BJ (cell line): ENCODE measurements around the gene ANXA11. TPM values are rescaled to one million over a fixed set of nuclear protein-coding genes. Genes with fewer than 3 reads are reported as not detected.
"Not testable (repeated sequence)": the region's sequence is repeated elsewhere in the genome, so short reads cannot be mapped to it uniquely, and the experiment has no call there.

Experiments used
- CTCF ChIA-PET: fragments of 350-600 bp; formaldehyde crosslinking; extraction: SDS; loops from one replicate; lab custom pipeline; 2021; ENCODE audit warnings: antibody characterized with exemption, inconsistent platforms; lab: Yijun Ruan, JAX
- POLR2A ChIA-PET: fragments of 300-600 bp; sonication (Branson Sonifier 250); formaldehyde crosslinking; extraction: SDS; loops from one replicate; lab custom pipeline; 2021; ENCODE audit warnings: antibody characterized with exemption; lab: Charles Lee
- DNase-seq: peaks from one replicate; pipeline ENCODE4 v3.0.0-alpha.2; 2011; ENCODE audit warnings: low read depth
- H3K27me3 ChIP-seq: 2 replicates; pipeline ENCODE4 v1.6.0; 2011; ENCODE audit warnings: low read length; ENCODE audit not compliant: control insufficient read depth, insufficient read depth
- H3K36me3 ChIP-seq: 2 replicates; pipeline ENCODE4 v1.5.1; 2011; ENCODE audit warnings: low read length; ENCODE audit not compliant: control insufficient read depth, insufficient read depth
- H3K4me3 ChIP-seq: 2 replicates; pipeline ENCODE4 v1.5.1; 2011; ENCODE audit warnings: low read depth, mild to moderate bottlenecking, control low read depth, low read length
- polyA minus RNA-seq: library from RNA; depleted of rRNA, polyadenylated mRNA; stranded (reverse); fragments of >200 nt; gene quantifications from 2 replicates; pipeline ENCODE4 v1.2.3, GENCODE V29; 2011; rRNA and poly(A)+ RNA removed
- polyA plus RNA-seq: library from polyadenylated mRNA; depleted of rRNA; stranded (reverse); fragments of >200 nt; gene quantifications from 2 replicates; pipeline ENCODE4 v1.2.3, GENCODE V29; 2011; rRNA removed
- TF ChIP-seq, protein P1 (sequence below): IDR thresholded peaks from 2 replicates; pipeline ENCODE4 v1.5.1; 2011; ENCODE audit warnings: low read depth, mild to moderate bottlenecking, control low read depth, inconsistent platforms, low read length, moderate library complexity; ENCODE audit not compliant: insufficient read depth

The ANXA11 gene
- polyA plus RNA-seq (210 and 239 TPM in 2 replicates), polyA minus RNA-seq (122 and 139 TPM in 2 replicates)

DNA sequence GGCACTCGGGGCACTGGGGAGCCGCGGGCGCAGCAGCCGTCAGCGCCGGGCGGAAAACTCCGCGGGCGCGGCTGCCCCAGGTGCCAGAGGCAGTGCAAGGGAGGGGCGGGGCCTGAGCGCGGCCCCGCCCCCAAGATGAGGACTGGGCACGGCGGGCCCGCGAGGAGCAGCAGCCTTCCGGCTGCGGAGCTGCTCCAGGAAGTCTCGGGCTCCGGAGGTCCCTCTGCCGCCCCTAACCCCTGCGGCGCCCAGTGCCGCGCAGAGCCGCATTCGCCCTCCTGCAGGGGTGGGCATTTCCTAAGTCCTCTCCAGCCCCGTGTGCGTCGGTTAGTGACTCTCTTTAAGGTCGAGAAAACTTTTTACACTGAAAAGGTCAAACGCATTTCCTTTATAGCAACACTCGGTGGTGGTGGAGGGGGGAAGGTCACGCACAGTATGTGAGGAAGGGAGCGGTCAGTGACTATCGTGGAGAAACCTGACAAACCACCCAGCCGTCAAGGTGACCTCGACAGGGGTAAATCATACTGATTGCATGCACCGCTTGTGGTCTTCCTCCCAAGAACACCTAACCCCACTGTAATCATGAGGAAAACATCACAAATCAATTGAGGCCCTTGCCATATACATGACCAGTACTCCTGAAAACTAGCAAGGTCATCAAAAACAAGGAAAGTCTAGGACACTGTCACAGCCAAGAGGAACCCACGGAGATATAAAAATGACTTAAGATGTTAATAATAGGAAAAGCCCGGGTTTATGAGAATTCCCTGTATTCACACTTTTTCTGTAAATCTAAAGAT lies at the start of gene ANXA11:
ANXA11 (minus strand) TSS at position 61 of the 800 bp plus-strand sequence. CDS start 32,676 bp downstream, outside the sequence.
- POLR2A ChIA-PET = no interaction called here

DNA sequence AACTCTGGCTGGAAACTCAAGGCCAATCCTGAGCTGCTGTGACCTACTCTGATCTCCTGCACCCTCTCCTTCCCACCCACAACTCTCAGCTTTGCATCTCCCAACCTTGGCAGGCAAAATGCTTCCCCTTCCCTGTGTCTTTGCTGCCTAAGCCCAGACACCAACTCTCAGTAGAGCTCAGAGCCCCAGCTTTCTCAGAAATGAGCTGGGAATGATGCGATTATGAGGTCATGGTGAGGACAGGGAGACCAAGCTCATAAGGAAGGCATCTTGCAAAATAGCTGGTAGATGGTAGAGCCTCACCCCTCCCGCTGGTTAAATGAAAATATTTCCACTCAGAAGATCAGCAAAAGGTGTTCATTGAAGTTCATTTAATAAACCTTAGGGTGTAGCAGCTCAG lies 49.4 kb upstream of the ANXA11 start:
- H3K27me3 ChIP-seq, H3K36me3 ChIP-seq, DNase-seq, H3K4me3 ChIP-seq, POLR2A ChIA-PET, CTCF ChIA-PET: not testable (repeated sequence)

More for the DNA sequence above, at the start of gene ANXA11:
- TF ChIP-seq, protein P1, sequence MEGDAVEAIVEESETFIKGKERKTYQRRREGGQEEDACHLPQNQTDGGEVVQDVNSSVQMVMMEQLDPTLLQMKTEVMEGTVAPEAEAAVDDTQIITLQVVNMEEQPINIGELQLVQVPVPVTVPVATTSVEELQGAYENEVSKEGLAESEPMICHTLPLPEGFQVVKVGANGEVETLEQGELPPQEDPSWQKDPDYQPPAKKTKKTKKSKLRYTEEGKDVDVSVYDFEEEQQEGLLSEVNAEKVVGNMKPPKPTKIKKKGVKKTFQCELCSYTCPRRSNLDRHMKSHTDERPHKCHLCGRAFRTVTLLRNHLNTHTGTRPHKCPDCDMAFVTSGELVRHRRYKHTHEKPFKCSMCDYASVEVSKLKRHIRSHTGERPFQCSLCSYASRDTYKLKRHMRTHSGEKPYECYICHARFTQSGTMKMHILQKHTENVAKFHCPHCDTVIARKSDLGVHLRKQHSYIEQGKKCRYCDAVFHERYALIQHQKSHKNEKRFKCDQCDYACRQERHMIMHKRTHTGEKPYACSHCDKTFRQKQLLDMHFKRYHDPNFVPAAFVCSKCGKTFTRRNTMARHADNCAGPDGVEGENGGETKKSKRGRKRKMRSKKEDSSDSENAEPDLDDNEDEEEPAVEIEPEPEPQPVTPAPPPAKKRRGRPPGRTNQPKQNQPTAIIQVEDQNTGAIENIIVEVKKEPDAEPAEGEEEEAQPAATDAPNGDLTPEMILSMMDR = no peak
- no peak for DNase-seq
- H3K27me3 ChIP-seq = no peaks in the 10 kb centered on the region
- H3K36me3 ChIP-seq = 0 out of 2 replicates have a peak, but pooled peaks cover 1% of the 10 kb centered on the region
- CTCF ChIA-PET = interaction anchor here (1.0 kb wide), 1 partner anchor 62 kb away, joined by 3 read pairs; no protein-coding TSS in a partner anchor
- peak within 1 kb of the TSS; percentile 87 for H3K4me3 ChIP-seq

DNA sequence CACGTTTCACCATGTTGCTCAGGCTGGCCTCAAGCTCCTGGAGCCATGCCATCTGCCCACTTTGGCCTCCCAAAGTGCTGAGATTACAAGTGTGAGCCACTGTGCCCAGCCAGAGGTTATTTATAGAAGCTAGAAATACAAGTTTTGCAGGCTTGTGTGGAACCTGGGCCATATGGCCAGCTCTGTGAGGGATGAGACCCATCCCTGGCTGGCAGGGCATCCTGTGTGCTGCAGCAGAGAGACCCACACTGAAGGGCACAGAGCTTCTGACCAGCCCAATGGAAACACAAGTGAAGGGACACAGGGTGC lies 48.6 kb upstream of the ANXA11 start:
- H3K27me3 ChIP-seq, H3K4me3 ChIP-seq, H3K36me3 ChIP-seq, POLR2A ChIA-PET, DNase-seq: not testable (repeated sequence)
- CTCF ChIA-PET = interaction anchor here (1.3 kb wide), 1 partner anchor 32 kb away, joined by 3 read pairs; no protein-coding TSS in a partner anchor

DNA sequence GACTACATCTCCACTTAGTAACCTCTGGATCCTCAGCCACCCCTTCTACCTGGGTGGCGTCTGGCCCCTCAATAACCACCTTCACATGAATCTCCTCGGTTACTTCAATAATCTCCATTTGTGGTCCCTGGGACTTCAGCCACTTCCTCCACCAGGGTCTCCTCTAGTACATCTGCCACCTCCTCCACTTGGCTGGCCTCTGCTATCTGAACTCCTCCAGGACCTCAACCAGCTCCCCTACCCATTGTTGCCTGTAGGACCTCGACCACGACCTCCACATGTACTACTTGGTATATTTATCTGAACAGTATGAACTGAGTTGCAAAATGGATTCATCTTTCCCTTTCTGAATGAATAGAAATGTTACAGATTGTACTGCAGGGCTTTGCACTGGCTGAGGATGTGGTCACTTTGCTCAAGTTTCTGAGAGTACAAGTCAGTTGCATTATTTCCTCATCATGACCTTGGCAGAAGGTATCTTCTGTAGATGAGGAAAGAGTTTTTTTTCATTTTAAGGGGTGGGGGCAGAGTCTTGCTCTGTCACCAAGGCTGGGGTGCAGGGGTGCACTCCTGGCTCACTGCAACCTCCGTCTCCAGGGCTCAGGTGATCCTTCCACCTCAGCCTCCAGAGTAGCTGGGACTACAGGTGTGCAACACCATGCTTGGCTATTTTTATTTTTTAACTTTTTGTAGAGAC lies 48.1 kb upstream of the ANXA11 start:
- CTCF ChIA-PET = interaction anchor here (1.2 to 1.3 kb wide), 3 partner anchors 8 to 195 kb away, joined by 3 to 5 read pairs (median 3); no protein-coding TSS in a partner anchor
- POLR2A ChIA-PET = no interaction called here
- no peak overlapping the region for H3K4me3 ChIP-seq
- H3K27me3 ChIP-seq = peaks cover 2% of the 10 kb centered on the region
- DNase-seq = no peak
- TF ChIP-seq, protein P1 = no peak
- no peaks in the 10 kb centered on the region for H3K36me3 ChIP-seq

DNA sequence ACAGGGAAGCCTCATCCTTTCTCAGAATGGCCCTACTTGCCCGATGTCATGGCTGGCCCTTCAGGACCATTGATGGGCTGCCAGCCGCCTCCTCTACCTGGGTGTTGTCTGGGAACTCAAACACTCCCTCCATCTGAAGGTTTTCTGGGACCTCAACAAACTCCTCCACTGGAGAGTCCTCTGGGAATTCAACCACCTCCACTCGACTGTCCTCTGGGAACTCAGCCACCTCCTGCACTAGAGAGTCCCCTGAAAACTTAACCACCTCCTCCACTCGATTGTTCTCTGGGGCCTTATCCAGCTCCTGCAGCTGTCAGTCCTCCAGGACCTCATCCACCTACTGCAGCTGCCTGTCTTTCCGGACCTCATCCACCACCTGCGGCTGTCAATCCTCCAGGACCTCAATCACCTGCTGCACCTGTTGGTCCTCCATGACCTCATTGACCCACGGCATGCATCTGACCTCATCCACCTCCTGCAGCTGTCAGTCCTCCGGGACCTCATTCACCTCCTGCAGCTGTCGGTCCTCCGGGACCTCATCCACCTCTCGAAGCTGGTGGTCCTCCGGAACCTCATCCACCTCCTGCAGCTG lies 47.1 kb upstream of the ANXA11 start:
- ChIA-PET POLR2A (no interaction called here), CTCF (interaction anchor here (1.2 kb wide), 2 partner anchors 9 to 194 kb away, joined by 3 to 5 read pairs; no protein-coding TSS in a partner anchor)
- DNase-seq = no peak
- Histone ChIP-seq H3K36me3 (no peaks in the 10 kb centered on the region), H3K4me3 (no peak overlapping the region), H3K27me3 (peaks cover 2% of the 10 kb centered on the region)
- TF ChIP-seq, protein P1 = no peak

DNA sequence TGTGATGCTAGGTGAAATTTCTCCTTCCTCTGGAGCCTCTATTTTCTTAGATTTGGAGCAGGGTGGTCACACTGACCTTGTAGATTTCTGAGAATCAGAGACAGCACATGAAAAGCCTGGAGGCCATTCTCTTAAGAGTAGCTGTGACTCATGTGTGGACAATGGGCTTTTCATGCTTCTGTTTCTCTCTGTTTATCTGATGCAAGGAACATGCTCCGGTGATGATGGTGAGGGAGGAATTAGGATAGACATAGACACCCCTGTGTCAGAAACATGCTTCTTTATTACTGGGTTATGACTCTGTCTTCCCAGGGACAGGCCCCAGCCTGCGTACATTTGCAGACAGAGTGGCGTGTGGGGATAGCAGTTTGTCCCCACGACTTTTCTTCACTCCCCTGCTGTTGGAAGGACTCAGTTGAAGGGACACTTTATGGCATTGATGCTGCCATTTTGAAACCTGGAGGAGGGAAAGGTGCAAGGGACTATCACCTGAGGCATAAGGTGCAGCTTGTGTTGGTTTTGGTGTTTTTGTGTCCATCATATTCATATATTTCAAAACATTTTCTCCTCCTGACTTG lies 46.5 kb upstream of the ANXA11 start:
- H3K4me3 ChIP-seq, DNase-seq, H3K36me3 ChIP-seq, CTCF ChIA-PET, POLR2A ChIA-PET, H3K27me3 ChIP-seq: not testable (repeated sequence)

DNA sequence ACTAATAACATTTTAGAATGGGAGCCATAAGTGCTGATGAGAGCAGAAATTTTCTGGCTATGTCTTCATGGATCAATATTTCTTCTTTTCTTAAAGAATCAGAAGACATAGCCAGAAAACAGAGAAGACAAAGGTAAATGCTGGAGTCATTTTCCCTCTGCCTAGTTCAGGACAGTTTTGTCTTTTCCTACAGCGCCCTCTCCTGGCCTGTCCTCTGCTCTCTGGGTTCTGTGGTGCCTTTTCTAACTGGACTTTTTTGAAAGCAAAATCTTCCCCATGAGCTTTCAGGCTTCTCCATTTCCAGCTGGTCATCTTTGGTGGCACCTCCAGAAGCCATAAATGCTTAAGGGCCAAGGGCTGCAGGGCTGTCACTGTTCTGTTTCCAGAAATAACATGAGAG lies 45.1 kb upstream of the ANXA11 start:
- DNase-seq, H3K27me3 ChIP-seq, H3K36me3 ChIP-seq, CTCF ChIA-PET, POLR2A ChIA-PET, H3K4me3 ChIP-seq: not testable (repeated sequence)

DNA sequence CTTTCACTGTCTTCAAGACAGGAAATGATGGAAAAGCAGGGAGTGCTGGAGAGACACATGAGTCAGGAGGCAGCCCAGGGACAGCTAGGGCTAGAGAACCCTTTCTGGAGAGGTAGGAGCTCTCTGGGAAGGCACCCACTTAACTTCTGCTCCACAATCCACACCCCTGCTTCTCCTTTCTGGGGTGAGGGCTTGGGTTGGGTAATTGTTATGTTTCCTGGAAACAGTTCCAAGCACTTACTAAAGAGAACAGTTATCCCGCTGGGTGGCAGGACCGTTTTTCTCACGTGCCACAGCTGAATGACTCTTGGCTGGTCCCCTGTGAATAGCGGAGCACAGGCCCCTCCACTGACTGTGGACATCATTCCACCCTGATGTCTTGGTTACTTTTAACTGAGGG lies 44.6 kb upstream of the ANXA11 start:
- H3K27me3 ChIP-seq, H3K4me3 ChIP-seq, POLR2A ChIA-PET, H3K36me3 ChIP-seq, CTCF ChIA-PET, DNase-seq: not testable (repeated sequence)

DNA sequence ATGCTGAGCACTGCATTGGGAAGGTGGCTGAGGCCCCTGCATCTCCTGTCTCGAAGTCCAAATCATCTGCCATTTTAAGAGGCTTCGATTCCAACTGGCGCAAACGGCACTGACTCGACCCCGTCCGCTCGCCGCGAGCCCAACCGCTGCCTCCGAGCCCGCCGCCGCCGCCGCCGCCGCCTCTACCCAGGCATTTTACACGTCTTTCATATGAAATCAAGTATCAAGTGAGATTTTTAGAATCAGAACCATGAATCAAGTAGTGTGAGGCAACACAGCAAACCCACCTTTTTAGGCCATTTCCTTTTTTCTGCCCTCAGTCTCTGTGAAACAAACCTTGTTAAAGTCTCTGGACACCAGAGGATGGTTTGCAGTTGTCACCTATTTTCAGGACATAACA lies 42.3 kb upstream of the ANXA11 start:
- H3K4me3 ChIP-seq, CTCF ChIA-PET, H3K36me3 ChIP-seq, POLR2A ChIA-PET, DNase-seq, H3K27me3 ChIP-seq: not testable (repeated sequence)
